Ishikawa (cell line): Measurements from ENCODE around the gene FCHSD2.

Source experiments
- EGR1 ChIP-seq: IDR thresholded peaks from 2 replicates; pipeline ENCODE4 v1.6.1; 2012
- EP300 ChIP-seq: IDR thresholded peaks from 2 replicates; pipeline ENCODE4 v1.6.1; 2012; ENCODE audit warnings: borderline replicate concordance
- MAX ChIP-seq: IDR thresholded peaks from 2 replicates; pipeline ENCODE4 v1.6.1; 2012
- NFIC ChIP-seq: IDR thresholded peaks from 2 replicates; pipeline ENCODE4 v1.6.1; 2012
- TAF1 ChIP-seq: IDR thresholded peaks from 2 replicates; pipeline ENCODE4 v1.6.1; 2012; ENCODE audit warnings: low read depth, mild to moderate bottlenecking
- USF1 ChIP-seq: IDR thresholded peaks from 2 replicates; pipeline ENCODE4 v1.6.1; 2012
- TF ChIP-seq, protein P1 (sequence below): IDR thresholded peaks from 2 replicates; pipeline ENCODE4 v1.6.1; 2012; ENCODE audit warnings: low read depth, mild to moderate bottlenecking

- TF ChIP-seq, protein P1, sequence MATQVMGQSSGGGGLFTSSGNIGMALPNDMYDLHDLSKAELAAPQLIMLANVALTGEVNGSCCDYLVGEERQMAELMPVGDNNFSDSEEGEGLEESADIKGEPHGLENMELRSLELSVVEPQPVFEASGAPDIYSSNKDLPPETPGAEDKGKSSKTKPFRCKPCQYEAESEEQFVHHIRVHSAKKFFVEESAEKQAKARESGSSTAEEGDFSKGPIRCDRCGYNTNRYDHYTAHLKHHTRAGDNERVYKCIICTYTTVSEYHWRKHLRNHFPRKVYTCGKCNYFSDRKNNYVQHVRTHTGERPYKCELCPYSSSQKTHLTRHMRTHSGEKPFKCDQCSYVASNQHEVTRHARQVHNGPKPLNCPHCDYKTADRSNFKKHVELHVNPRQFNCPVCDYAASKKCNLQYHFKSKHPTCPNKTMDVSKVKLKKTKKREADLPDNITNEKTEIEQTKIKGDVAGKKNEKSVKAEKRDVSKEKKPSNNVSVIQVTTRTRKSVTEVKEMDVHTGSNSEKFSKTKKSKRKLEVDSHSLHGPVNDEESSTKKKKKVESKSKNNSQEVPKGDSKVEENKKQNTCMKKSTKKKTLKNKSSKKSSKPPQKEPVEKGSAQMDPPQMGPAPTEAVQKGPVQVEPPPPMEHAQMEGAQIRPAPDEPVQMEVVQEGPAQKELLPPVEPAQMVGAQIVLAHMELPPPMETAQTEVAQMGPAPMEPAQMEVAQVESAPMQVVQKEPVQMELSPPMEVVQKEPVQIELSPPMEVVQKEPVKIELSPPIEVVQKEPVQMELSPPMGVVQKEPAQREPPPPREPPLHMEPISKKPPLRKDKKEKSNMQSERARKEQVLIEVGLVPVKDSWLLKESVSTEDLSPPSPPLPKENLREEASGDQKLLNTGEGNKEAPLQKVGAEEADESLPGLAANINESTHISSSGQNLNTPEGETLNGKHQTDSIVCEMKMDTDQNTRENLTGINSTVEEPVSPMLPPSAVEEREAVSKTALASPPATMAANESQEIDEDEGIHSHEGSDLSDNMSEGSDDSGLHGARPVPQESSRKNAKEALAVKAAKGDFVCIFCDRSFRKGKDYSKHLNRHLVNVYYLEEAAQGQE, result no peak
- no peak for TF ChIP-seq EGR1
- no peak for TF ChIP-seq USF1
- no peak for TF ChIP-seq TAF1
- no peak for TF ChIP-seq EP300
- no peak for TF ChIP-seq MAX
- TF ChIP-seq NFIC, result no peak
These were observed 297.8 kb downstream of the FCHSD2 start for GRCh38 chr11:72844356-72844755.
